ENCODE measurements around the gene COL9A2. TPM values are rescaled to one million over a fixed set of nuclear protein-coding genes. Genes with fewer than 3 reads are reported as not detected.

COL9A2 gene
- total RNA-seq, 1 donor from 2014 or later: 7.1 TPM

DNA sequence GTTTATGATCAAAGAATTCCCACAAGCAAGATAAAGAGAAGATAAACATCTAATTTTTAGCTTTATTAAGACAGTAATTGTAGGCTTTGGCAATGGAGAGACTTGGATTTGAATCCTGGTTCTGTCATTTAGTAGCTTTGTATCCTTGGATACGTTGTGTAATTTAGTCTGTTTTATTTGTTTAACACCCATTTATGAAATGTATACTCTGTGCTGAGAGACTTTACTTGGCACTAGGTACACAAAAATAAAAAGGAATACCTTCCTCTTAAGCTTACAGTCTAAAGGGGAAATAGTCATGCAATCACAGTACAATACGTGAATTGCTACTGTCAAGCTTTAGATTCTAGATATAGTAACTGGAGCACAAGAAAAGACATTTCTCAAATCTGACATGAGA, 35.2 kb downstream of the COL9A2 start:
- TF ChIP-seq POLR2AphosphoS5 (IDR thresholded peaks at IDR 0.05; ENCODE audit: insufficient read depth in 1 of 2, low read depth in 1 of 2) (no peak), POLR2A (IDR thresholded peaks at IDR 0.05) (no peak)
- TF ChIP-seq, protein P1, sequence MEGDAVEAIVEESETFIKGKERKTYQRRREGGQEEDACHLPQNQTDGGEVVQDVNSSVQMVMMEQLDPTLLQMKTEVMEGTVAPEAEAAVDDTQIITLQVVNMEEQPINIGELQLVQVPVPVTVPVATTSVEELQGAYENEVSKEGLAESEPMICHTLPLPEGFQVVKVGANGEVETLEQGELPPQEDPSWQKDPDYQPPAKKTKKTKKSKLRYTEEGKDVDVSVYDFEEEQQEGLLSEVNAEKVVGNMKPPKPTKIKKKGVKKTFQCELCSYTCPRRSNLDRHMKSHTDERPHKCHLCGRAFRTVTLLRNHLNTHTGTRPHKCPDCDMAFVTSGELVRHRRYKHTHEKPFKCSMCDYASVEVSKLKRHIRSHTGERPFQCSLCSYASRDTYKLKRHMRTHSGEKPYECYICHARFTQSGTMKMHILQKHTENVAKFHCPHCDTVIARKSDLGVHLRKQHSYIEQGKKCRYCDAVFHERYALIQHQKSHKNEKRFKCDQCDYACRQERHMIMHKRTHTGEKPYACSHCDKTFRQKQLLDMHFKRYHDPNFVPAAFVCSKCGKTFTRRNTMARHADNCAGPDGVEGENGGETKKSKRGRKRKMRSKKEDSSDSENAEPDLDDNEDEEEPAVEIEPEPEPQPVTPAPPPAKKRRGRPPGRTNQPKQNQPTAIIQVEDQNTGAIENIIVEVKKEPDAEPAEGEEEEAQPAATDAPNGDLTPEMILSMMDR (IDR thresholded peaks at IDR 0.05): no peak
- no peaks in the 10 kb centered on the region for H3K27me3 ChIP-seq
- intact Hi-C loops (cut with DNase I): no loop called here
- peaks cover 0 to 41% of the 10 kb centered on the region in 2 donors for H3K36me3 ChIP-seq
- H3K4me1 ChIP-seq: no peaks in the 10 kb centered on the region
- H3K27ac ChIP-seq: no peak overlapping the region
- H3K9me3 ChIP-seq: no peaks in the 10 kb centered on the region
- no peak overlapping the region for H3K4me3 ChIP-seq
- no peak for DNase-seq (ENCODE audit: extremely low spot score in 2 of 2)

DNA sequence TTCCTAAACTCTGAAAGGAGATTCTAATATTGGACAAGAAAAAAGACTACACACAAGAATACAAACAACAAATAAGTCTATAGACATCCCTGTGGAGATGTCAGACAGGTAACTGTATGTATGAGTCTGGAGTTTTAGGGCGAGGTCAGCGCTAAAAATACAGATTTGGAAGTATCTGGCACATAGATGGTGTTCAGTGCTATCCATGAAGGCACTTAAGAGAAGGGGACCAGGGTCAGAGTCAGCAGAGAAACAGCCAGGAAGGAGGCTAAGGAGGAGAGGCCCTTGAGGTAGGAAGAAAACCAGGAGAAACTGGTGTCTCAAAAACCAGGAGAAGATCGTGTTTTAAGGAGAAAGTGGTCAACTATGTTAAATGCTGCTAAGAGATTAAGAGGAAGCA, 41.0 kb downstream of the COL9A2 start:
- intact Hi-C loops (cut with DNase I): no loop called here
- H3K4me1 ChIP-seq: no peaks in the 10 kb centered on the region
- peaks cover 0 to 40% of the 10 kb centered on the region in 2 donors for H3K36me3 ChIP-seq
- TF ChIP-seq, protein P1 (IDR thresholded peaks at IDR 0.05): no peak
- TF ChIP-seq POLR2A (IDR thresholded peaks at IDR 0.05): no peak
- TF ChIP-seq POLR2AphosphoS5 (IDR thresholded peaks at IDR 0.05; ENCODE audit: insufficient read depth in 1 of 2, low read depth in 1 of 2): no peak
- H3K4me3 ChIP-seq: no peak overlapping the region
- no peaks in the 10 kb centered on the region for H3K9me3 ChIP-seq
- no peak overlapping the region for H3K27ac ChIP-seq
- no peaks in the 10 kb centered on the region for H3K27me3 ChIP-seq
- no peak for DNase-seq (ENCODE audit: extremely low spot score in 2 of 2)

DNA sequence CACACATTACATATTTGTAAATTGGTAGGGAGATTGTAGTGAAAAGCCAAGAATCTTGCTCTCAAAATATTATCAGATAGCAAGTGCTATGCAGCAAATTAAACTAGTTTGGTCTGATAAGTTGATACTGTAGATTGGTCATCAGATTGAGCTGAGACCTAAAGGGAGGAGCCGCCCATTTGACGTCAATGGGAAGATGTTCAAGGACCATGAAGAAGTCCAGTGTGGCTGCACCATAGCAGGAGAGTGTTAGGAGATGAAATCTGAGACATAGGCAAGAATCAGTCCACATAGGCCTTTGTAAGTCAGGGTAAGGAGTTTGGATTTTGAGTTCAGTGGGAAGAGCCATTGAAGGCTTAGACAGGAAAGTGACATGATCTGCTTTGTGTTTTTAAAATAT, 42.8 kb downstream of the COL9A2 start:
- H3K36me3 ChIP-seq: peaks cover 0 to 48% of the 10 kb centered on the region in 2 donors
- no peaks in the 10 kb centered on the region for H3K27me3 ChIP-seq
- TF ChIP-seq, protein P1 (IDR thresholded peaks at IDR 0.05): no peak
- TF ChIP-seq POLR2A (IDR thresholded peaks at IDR 0.05): no peak
- H3K4me3 ChIP-seq: no peak overlapping the region
- DNase-seq (ENCODE audit: extremely low spot score in 2 of 2): no peak
- H3K4me1 ChIP-seq: no peaks in the 10 kb centered on the region
- no peaks in the 10 kb centered on the region for H3K9me3 ChIP-seq
- intact Hi-C loops (cut with DNase I): no loop called here
- no peak overlapping the region for H3K27ac ChIP-seq

DNA sequence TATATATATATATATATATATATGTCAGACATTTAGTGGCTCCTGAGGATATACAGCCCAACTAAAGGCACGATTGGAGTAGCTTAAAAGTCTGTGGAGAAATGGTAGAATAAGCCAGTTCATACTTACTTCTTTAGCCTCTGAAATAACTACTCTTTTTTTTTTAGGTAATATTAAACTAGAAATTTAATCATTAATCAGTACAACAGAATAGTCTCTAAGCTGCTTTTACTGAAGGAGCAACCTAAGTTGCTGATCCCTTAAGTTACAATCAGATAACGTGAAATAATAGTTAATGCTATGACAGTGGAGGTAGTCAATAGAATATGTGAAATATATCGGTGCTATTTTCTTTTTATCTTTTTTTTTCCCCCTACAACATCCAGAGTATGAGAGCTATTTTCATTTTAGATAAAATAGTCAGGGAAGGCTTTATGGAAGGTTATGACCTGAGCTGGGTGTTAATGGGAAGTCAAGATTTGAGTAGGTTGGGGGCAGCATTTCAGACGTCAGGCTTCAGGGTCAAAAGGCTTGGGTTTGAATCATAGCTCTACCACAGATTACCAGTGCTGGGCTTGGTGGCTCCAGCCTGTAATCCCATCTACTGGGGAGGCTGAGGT, 43.4 kb downstream of the COL9A2 start:
- intact Hi-C loops (cut with DNase I): no loop called here
- peaks cover 0 to 53% of the 10 kb centered on the region in 2 donors for H3K36me3 ChIP-seq
- no peaks in the 10 kb centered on the region for H3K4me1 ChIP-seq
- TF ChIP-seq POLR2A (IDR thresholded peaks at IDR 0.05) (no peak), POLR2AphosphoS5 (IDR thresholded peaks at IDR 0.05; ENCODE audit: insufficient read depth in 1 of 2, low read depth in 1 of 2) (no peak)
- TF ChIP-seq, protein P1 (IDR thresholded peaks at IDR 0.05): no peak
- DNase-seq (ENCODE audit: extremely low spot score in 2 of 2): no peak
- H3K9me3 ChIP-seq: no peaks in the 10 kb centered on the region
- H3K4me3 ChIP-seq: no peak overlapping the region
- no peaks in the 10 kb centered on the region for H3K27me3 ChIP-seq
- H3K27ac ChIP-seq: no peak overlapping the region

DNA sequence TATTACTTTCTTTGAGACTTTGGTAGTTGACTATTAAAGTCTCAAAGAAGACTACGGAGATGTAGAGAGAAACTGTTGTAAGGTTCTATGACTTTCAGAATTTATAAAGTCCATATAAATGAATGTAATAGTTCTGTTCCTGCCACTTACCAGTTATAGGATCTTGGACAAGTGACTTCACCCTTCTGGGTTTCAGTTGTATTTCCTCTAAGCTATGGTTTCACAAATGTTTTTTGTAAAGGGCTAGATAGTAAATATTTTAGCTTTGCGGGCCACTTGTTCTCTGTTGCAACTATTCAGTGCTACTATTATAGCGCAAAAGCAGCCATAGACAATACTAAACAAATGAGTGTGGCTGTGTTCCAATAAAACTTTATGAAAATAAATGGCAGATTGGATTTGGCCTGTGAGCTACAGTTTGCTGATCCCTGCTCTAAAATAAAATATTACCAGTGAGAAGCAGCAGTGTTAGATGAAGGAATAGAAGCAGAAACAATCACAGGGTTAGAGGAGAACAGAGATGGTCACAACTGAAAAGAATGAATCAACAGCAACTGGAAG, 44.4 kb downstream of the COL9A2 start:
- H3K27ac ChIP-seq: no peak overlapping the region
- H3K36me3 ChIP-seq: peaks cover 0 to 53% of the 10 kb centered on the region in 2 donors
- no peaks in the 10 kb centered on the region for H3K9me3 ChIP-seq
- H3K4me3 ChIP-seq: no peak overlapping the region
- no peaks in the 10 kb centered on the region for H3K27me3 ChIP-seq
- TF ChIP-seq, protein P1 (IDR thresholded peaks at IDR 0.05): no peak
- no peak for TF ChIP-seq POLR2AphosphoS5 (IDR thresholded peaks at IDR 0.05; ENCODE audit: insufficient read depth in 1 of 2, low read depth in 1 of 2)
- no peak for TF ChIP-seq POLR2A (IDR thresholded peaks at IDR 0.05)
- intact Hi-C loops (cut with DNase I): no loop called here
- no peaks in the 10 kb centered on the region for H3K4me1 ChIP-seq
- DNase-seq (ENCODE audit: extremely low spot score in 2 of 2): no peak
